Measurements from ENCODE around the gene ADRA2C.

DNA sequence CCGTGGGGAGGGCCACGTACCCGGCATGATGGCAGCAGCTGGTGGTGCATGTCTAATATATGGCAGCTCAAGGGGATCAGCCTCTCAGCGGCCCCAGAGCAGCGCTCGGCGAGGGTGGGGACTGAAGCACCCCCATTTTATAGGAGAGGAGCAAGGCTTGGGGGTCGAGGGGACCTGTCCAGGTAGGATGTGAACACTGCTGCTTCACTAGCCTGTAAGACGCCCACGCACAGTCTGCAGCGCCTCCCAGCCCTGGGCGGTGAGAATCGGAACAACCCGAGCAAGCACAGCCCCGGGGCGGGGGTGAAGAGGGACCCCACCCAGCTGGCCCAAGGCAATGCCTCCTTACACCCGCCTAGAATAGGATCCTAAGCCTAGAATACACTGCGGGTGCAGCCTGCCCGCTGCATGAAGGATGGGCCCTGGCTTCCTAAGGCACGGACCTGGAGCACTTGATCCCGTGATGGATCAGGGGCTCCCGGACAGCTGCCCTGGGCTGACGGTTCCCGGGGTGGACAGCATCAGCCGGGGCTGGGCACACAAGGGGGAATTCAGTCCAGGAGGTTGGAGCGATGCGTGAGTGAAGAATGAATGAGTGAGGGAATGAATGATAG, 17.6 kb downstream of the ADRA2C start:
- TF ChIP-seq, protein P1, sequence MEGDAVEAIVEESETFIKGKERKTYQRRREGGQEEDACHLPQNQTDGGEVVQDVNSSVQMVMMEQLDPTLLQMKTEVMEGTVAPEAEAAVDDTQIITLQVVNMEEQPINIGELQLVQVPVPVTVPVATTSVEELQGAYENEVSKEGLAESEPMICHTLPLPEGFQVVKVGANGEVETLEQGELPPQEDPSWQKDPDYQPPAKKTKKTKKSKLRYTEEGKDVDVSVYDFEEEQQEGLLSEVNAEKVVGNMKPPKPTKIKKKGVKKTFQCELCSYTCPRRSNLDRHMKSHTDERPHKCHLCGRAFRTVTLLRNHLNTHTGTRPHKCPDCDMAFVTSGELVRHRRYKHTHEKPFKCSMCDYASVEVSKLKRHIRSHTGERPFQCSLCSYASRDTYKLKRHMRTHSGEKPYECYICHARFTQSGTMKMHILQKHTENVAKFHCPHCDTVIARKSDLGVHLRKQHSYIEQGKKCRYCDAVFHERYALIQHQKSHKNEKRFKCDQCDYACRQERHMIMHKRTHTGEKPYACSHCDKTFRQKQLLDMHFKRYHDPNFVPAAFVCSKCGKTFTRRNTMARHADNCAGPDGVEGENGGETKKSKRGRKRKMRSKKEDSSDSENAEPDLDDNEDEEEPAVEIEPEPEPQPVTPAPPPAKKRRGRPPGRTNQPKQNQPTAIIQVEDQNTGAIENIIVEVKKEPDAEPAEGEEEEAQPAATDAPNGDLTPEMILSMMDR (conservative IDR thresholded peaks at IDR 0.05), result no peak
- TF ChIP-seq ZFX (IDR thresholded peaks at IDR 0.05), result no peak
